OCI-M2 (cell line): ENCODE results near the gene PLEKHG1.

Experiments
- DNase-seq: peaks from one replicate; lab custom pipeline; 2025; ENCODE audit not compliant: unreplicated experiment; lab: John Stamatoyannopoulos, UW

PLEKHG1 gene

GRCh38 chr6:150588888-150589499 is 10.7 kb upstream of the PLEKHG1 start:
- no peak for DNase-seq

- no peak for DNase-seq
Measured at GRCh38 chr6:150589852-150590251, 9.8 kb upstream of the PLEKHG1 start.

GRCh38 chr6:150590446-150590845 is 9.2 kb upstream of the PLEKHG1 start:
- no peak for DNase-seq

GRCh38 chr6:150592377-150592995 is 7.2 kb upstream of the PLEKHG1 start:
- DNase-seq: no peak

GRCh38 chr6:150593119-150593518 is 6.6 kb upstream of the PLEKHG1 start:
- no peak for DNase-seq

DNA sequence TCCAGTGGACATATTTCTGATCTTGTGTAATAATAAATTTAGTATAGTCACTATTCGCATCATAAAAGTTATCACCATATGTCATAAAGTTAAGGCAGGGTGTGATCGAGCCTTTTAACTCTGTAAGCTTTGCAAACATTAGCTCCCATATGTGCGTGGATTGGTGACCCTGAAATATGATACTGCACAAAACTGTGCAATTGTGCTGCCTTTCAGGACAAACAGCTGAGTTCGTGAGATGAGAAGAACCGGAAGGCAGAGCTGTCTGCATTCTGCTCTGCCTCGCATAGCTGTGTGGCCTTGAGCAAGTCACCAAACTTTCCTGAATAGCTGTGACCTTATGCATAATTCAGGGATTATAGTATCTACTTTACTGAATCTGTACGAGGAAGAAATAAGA is 3.2 kb upstream of the PLEKHG1 start:
- DNase-seq: no peak

GRCh38 chr6:150598401-150598800 is 1.3 kb upstream of the PLEKHG1 start:
- no peak for DNase-seq

GRCh38 chr6:150598858-150599198 is 857 bp upstream of the PLEKHG1 start:
- no peak for DNase-seq

DNA sequence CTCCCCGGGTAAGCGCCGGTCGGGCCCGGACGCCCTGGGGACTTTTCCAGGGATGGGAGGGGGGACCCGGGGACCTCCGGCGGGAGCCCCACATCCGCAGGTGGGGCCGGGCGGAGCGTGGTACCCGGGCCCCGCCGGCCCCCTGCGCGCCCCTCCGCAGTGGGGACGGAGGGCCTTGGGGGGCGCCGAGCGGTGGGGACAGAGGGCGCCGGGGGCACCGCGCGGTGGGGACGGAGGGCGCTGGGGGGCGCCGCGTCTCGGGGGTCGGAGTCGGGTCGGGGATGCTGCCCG is 270 bp downstream of the PLEKHG1 start:
- no peak for DNase-seq

DNA sequence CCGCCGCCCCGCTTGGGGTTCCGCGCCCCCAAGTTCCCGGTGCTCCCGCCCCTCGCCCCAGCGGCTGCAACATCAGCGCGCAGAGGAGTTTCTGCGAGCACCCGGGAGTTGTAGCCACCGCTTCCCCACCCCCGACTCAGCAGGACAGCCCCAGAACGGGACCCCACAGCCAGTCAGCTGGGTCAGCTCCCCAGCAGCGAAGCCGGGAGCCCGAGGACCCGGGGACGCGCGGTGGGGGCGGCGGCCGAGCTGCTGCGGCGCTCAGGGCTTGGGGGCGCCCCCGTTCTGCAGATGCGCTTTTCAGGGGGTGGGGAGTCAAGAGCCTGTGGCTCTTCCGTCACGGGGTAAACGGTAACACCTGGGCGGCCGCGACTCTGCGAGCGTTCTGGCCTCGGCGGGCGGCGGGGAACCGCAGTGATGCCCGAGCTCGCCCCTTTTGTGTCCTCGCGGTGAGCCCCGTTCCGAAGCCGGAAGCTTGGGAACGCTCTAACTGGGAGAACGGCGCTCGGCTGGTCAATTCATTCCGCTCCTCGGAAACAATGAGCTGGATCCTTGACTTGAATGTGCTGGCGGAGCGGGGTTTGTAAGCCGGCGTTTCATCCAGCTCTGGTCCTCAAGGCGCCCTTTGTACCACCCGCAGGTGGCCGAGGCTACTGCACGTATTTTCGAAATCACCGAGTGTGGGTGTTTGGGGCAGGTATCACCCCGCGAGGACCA is 774 bp downstream of the PLEKHG1 start:
- no peak for DNase-seq

- DNase-seq: no peak
Measured at GRCh38 chr6:150601439-150601838, 1.8 kb downstream of the PLEKHG1 start.

DNA sequence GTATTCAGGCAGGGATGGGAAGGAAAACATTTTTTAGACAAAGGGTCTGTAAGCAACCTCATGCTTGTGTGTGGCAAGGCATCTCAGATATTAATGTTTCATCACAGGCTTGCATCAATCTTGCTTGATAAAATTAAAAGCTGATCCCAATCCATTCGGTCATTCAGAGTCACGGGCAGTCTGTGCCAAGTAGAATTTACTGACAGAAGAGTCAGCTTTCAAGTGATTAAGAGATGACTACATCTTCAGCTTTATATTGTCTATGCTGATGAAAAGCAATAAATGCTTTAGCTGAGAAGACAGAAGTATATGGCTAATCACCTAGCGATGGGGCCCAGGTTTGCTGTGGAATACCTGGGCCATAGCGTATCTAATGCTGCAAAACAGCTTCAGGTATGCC is 3.5 kb downstream of the PLEKHG1 start:
- no peak for DNase-seq

DNA sequence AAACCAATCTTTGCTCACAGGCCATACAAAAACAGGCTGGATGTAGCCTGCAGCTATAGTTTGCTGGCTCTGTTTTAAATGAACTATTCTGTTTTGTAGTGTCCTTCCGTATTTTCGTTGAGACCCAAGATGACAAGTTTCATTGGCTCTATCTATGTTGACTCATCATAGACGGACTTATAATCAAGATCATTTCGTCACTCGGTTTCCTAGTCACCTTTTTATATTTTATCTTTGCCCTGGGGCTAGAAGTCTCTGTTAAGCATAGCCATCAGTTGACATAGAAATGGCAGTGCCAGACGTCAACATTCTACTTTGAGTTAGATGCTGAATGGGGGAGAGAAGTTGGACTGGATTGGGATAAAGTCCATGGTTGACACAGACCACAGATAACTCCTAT is 4.8 kb downstream of the PLEKHG1 start:
- DNase-seq: no peak

DNA sequence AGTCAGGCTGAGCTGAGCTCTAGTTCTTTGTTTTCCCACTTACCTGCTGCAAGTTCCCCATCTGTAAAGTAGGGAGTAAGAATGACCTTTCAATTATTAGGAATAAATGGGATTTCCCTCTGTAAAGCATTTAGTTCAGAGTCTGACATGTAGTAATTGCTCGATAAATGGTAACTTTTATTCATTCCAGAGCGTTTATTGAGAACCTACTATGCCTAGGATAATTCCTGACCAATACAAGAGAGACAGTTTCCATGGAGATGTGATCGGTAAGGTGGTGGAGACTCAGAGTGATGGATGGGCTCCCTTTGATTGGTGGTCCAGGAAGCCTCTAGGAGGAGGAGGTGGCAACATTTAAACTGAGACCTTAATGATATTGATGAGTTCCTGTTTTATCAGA is 5.6 kb downstream of the PLEKHG1 start:
- no peak for DNase-seq

DNA sequence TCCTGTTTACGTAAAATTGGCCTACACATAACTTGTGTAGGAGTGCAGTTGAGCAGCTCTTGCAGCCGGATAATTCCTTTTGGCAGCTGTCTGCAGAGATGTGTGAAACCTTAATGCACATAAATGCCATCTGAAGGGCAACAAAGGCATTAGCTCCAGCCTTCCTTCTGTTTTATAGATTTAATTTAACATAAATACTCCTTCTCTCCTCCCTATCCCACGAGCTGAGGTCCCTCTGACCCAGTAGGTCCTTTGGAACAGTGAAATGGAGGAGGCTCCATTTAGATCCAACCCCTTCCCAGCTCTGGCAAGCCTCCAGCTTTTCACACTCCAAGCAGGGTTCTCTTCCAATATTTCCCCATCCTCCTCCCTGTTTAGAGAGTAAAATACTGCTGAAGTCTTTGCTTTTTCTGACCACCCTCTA is 6.5 kb downstream of the PLEKHG1 start:
- no peak for DNase-seq

DNA sequence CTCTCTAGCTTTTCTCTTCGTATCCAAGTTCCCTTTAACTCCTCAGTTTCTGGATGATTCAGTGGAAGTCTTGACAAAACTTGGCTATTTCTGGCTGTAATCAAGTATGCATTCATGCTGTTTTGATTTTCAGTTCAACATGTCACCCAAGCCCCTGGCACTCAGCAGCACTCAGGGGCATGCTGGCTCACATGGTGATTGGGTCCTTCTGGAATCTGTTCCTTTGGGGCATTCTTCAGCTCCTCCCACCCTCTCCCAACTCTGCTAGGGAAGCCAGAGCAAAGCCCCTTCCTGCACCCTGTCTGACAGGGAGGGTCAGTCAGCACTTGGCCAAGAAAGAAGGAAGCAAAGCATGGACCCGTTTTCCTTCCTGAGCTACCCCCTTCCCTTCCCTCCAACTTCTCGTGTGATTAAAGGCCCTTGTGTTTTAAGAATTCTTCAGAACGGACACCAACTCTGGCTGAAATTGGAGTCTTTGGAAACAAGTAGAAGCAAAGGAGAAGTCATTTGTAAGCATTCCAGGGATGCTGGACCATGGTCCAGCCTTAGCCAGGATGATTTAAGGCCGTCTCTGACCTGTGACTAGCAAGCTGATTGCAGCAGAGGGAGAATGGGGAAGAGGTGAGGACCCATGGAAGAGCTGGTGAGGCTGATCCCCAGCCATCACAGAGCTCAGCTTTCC is 7.1 kb downstream of the PLEKHG1 start:
- no peak for DNase-seq

- DNase-seq: no peak
Measured at GRCh38 chr6:150607329-150607650, 7.6 kb downstream of the PLEKHG1 start.

DNA sequence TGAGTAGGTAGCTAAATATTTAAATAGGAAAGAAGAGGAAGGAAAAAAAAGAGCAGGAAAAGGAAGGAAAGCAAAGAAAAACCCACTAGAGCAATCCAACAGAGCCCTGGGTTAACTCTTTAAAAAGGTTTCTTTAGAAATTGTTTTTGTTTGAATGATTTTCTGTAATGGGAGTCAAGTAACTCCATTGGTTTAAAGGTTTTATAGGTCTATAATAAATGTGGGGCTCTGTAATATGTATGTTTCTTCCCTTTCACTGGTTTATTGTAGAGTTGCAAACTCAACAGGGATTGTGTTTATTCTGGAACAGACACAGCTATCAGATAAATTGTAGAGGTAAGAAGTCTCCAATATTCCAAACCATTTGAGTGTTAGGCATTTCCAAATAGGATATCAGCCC is 10.9 kb downstream of the PLEKHG1 start:
- no peak for DNase-seq

GRCh38 chr6:150613269-150613668 is 13.6 kb downstream of the PLEKHG1 start:
- no peak for DNase-seq

DNA sequence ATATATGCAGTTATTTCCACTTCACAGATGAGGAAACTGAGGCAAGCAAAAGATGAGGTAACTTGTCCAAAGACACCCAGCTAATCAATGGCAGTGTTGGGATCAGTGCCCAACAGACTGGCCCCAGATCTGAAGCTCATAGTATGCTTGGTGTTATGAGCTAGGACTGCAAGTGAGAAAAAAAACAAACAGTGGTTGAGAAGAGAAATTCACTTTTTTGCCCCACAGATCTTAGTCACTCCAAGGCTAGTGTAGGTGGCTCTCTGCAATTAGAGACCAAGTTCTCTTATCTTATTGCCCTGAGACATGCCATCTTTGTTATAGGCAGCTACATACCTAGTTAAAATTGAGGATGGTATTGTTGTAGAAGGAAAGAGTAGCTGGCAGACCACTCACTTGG is 16.3 kb downstream of the PLEKHG1 start:
- DNase-seq: no peak

DNA sequence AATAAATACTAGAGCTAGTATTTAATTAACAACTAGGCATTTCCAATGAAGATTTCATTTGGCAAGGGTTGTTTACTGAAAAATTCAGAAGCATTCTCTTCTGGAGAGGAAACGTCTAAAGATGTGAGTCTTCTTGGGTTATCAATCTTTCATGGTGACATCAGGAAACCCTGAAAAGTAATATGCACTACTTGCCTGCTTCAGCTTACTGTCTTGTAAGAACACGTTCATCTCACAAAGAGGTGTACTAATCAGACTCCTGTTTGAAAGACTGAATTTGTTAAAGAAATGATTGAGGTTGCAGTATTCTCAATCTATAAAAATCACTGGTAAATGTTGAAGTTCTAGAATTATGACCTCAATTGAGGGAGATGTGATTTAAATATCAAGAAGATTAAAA is 16.9 kb downstream of the PLEKHG1 start:
- no peak for DNase-seq

DNA sequence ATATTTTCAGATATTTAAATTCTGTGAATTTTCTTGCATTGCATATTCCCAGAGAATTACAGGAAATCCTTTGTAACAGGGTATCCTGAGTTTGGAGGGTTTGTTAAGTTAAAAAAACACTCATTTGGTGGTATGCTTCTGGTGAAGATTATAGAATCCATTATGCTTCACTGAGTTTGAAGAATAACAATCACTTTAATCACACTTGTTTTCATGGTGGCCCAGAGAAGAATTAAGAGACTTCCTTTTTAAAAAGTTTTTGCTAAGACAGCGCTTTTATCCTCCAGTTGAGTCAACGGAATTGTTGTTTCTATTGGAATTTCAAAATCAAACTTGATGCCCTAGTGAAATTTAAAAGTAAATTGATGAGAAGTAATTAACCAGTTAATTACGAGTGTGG is 17.4 kb downstream of the PLEKHG1 start:
- no peak for DNase-seq
